Measurements from ENCODE around the gene ZNF563.
"Not testable (repeated sequence)": the region's sequence is repeated elsewhere in the genome, so short reads cannot be mapped to it uniquely, and the experiment has no call there.

ZNF563 gene

GRCh38 chr19:12333162-12334159, at the start of gene ZNF563:
Gene ZNF563 (minus strand): TSS chr19:12333633. CDS start chr19:12333482, 151 bp downstream.
- peak; percentile 97 for DNase-seq

GRCh38 chr19:12380444-12380737, 47.0 kb upstream of the ZNF563 start:
- no peak for DNase-seq

- DNase-seq: no peak
Measured at GRCh38 chr19:12379732-12380443, 46.5 kb upstream of the ZNF563 start.

DNA sequence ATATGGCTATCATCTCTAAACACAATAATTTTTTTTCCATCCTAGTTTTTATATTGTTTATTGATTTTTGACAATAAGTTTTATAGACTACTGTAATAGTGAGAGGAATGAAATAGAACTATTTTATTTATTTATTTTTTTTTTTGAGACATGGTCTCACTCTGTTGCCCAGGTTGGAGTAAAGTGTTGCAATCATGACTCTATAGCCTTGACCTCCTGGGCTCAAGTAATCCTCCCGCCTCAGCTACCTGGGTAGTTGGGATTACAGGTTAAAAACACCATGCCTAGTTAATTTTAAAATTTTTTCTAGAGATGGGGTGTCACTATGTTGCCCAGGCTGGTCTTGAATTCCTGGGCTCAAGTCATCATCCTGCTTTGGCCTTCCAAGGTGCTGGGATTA, 40.6 kb upstream of the ZNF563 start:
- DNase-seq: no peak

DNA sequence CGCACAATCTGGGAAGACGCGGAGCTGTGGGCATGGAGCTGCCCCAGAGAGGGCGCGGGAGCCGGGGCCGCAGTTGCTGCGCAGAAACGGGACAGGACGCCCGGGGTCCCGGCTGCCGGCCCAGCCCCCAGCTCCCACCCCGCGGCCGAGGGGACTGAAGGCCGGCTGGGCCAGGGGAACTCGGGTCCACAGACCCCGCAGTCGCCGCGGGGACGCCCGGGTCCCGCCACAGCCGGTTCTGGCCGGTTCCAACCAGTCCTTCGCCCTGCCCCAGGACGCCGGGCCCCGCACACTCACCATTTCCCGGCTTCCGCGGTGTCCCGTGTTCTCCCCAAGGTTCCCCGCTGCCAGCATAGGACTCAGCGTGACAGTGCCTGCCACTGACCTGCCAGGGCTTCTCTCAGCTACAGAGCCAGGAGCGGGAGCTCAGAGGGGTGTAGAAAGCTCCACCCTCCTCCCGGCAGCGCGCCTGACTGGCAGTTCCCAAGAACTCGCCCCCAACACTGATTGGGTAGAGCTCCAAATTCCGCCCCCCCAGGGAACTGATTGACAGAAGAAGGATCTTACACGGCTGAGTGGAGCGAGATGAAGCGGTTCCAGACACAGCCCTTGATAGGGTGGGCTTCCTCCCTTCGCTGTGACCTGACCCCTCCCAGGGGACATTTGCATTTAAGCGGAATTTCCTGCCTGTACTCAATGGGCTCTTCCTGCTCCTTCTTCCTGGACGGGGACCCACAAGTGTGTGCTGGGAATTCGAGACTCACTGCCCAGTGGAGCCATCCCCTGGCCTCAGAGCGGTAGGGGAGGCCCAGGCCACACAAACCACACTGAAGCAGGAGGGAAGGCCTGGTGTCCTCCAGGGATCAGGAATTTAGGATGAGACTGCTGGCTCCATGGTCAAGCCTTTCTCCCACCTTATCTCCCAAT, 32.1 kb upstream of the ZNF563 start, which contains the start of gene ZNF442:
Gene ZNF442 (minus strand): TSS at position 448 of the 927 bp plus-strand sequence. CDS start 2,052 bp downstream, outside the sequence.
- peak; percentile 99 for DNase-seq

- no peak for DNase-seq
Measured at GRCh38 chr19:12364391-12365235, 31.2 kb upstream of the ZNF563 start.

- not testable (repeated sequence) for DNase-seq
Measured at GRCh38 chr19:12362236-12362635, 28.8 kb upstream of the ZNF563 start.

DNA sequence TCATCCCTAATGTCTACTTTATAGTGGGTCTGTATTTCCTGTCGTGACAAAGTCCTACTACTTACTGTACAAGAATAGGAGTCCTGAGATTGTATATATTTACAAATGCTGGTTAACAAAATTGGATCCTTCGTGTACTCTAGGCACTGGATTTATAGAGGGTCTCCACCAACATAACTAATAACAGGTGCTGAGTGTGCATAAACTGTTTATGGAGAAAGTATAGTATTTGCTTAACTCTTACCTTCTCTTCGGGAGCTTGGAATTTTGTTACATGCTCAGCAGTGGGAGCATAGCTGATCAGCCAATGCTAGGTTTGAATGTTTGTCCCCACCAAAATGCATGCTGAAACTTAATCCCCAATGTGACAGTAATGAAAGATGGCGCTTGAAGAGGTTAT, 19.9 kb upstream of the ZNF563 start:
- no peak for DNase-seq

DNA sequence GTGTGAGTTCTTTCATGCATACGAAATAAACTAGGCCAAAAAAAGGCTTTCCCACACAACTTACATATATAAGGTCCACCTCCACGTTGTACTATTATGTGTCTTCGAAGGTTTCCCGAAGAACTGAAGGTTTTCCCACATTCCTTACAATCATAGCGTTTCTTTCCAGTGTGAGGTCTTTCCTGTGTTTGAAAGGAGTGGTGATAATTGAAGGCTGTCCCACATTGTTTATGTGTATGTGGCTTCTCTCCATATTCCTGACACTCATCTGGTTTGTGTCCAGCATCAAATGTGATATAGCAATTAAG, 17.4 kb upstream of the ZNF563 start:
- no peak for DNase-seq

- no peak for DNase-seq
Measured at GRCh38 chr19:12350185-12350889, 16.9 kb upstream of the ZNF563 start.

GRCh38 chr19:12346896-12347295, 13.5 kb upstream of the ZNF563 start:
- no peak for DNase-seq

GRCh38 chr19:12345197-12345596, 11.8 kb upstream of the ZNF563 start:
- no peak for DNase-seq

- DNase-seq: no peak
Measured at GRCh38 chr19:12331211-12331941, 2.1 kb downstream of the ZNF563 start.

- DNase-seq: no peak
Measured at GRCh38 chr19:12330340-12330739, 3.1 kb downstream of the ZNF563 start.

DNA sequence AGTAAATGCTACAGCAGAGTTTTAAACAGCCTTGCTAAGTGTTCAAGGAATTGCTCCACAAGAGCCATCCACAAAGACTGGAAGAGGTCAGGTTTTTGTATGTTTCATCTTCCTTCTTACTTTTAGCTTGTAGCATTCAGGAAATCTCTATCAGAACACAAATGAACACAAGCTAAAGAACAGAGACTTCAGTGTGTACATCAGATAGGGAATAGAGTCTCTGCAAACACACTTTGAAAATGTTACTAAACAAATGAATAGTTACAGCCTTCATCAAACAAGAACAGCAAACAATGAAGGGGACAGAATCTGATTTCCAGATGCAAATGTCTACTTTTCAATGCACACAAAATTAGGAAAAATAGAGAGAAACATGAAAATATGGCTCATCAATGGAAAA, 7.7 kb downstream of the ZNF563 start:
- no peak for DNase-seq

DNA sequence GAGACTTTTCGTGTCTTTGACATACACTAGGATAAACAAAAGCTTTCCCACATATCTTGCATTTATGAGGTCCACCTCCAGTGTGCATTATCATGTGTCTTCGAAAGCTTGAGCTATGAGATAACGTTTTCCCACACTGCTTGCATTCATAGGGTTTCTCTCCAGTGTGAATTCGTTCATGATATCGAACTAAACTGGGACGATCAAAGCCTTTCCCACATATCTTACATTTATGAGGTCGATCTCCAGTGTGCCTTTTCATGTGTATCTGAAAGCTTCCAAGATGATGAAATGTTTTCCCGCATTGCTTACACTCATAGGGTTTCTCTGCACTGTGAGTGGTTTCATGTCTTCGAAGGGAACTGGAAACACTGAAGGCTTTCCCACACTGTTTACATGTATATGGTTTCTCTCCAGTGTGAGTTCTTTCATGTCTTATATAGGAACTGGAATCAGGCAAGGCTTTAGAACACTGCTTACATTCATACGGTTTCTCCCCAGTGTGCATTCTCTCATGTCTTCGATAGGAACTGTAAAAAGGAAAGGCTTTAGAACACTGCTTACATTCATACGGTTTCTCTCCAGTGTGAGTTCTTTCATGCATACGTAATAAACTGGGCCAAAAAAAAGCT, 14.5 kb downstream of the ZNF563 start:
- no peak for DNase-seq

- DNase-seq: peak; percentile 14
Measured at GRCh38 chr19:12314553-12314952, 18.9 kb downstream of the ZNF563 start.

DNA sequence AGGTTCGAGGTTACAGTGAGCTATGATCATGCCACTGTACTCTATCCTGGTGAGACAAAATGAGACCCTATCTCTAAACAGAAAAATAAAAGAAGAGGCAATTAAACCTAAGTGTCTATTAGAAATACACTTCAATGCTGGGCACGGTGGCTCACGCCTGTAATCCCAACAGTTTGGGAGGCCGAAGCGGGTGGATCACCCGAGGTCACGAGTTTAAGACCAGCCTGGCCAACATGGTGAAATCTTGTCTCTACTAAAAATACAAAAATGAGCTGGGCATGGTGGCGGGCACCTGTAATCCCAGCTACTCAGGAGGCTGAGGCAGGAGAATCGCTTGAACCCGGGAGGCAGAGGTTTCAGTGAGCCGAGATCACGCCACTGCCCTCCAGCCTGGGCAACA, 24.5 kb downstream of the ZNF563 start:
- not testable (repeated sequence) for DNase-seq

DNA sequence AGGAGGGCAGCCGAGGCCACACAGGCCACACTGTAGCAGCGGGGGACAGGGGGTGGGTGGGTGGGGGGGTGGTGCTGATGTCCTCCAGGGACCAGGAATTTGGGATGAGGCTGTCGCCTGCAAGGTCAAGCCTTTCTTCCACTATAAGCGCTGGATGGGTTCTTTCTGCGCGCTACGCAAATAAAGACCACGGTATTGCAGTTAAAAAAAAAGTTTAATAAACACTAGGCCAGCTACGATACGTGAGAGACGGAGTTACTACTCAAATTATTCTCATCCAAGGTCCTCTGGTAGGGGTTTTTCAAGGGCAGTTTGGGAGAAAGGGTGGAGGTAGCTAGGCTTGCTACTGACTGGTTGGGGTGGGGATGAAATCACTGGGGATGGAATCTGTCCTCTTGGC, 38.2 kb downstream of the ZNF563 start:
- DNase-seq: no peak
